Left lung (tissue), 10 donors: ENCODE results near the gene FAT1. TPM values are rescaled to one million over a fixed set of nuclear protein-coding genes. Genes with fewer than 3 reads are reported as not detected.

ENCODE experiments used
- ATAC-seq: fragments of 200-7000 bp; cut with Tn5 transposase; one replicate; pipeline ENCODE4 v1.9.1; 2020; ENCODE audit warnings: moderate library complexity
- DNase-seq, 4 donors: peaks; one replicate each; pipeline ENCODE4 v3.0.0-alpha.2; 2013 to 2020
- H3K27ac ChIP-seq, 2 donors: fragments of 200-600 bp; sonication (generic) in 1 of 2; one replicate each; pipeline versions ENCODE4 v1.5.0 to v1.8.0; 2020 to 2021
- H3K27me3 ChIP-seq, 2 donors: fragments of 200-600 bp; sonication (generic) in 1 of 2; one replicate each; pipeline versions ENCODE4 v1.5.0 to v1.8.0; 2020 to 2021
- H3K36me3 ChIP-seq, 2 donors: fragments of 200-600 bp; sonication (generic) in 1 of 2; one replicate each; pipeline versions ENCODE4 v1.5.0 to v1.8.0; 2020 to 2021
- H3K4me1 ChIP-seq, 2 donors: fragments of 200-600 bp; one replicate each; pipeline ENCODE4 v1.8.0; 2021
- H3K4me3 ChIP-seq, 2 donors: fragments of 200-600 bp; sonication (generic) in 1 of 2; one replicate each; pipeline versions ENCODE4 v1.5.0 to v1.8.0; 2020 to 2021; ENCODE audit warnings: mild to moderate bottlenecking in 1 of 2
- H3K9me3 ChIP-seq, 2 donors: fragments of 200-600 bp; sonication (generic) in 1 of 2; one replicate each; pipeline versions ENCODE4 v1.5.0 to v1.8.0; 2020 to 2021
- intact Hi-C, 2 donors: fragments of 100-400 bp; cut with DNase I; formaldehyde crosslinking; loops; one replicate each; pipeline versions ENCODE4 v1.11.2 to v1.14.2; 2022
- polyA plus RNA-seq, 6 donors: library from polyadenylated mRNA; unstranded; fragments of 120-200 nt; gene quantifications; one replicate each; pipeline ENCODE4 v1.2.1, GENCODE V29; 2013; ENCODE audit not compliant: insufficient read length in 6 of 6
- total RNA-seq, 2 donors: library from RNA; stranded (reverse); fragmentation: NEBNext Ultra II Directional; extraction: Animal tissue kit (Norgen Biotek cat#: 25700); gene quantifications; one replicate each; pipeline ENCODE4 v1.2.1, GENCODE V29; 2021
- TF ChIP-seq, protein P1 (sequence below), 2 donors: fragments of 200-600 bp; sonication (generic) in 1 of 2; IDR thresholded peaks; one replicate each; pipeline versions ENCODE4 v1.5.0 to v1.8.0; 2021; ENCODE audit warnings: antibody characterized with exemption in 2 of 2
- donor health status: DM: no; HTN: yes; CAD: no.
- donor health status: DM: no; HTN: no; CAD: no.

FAT1 gene
- total and polyA plus RNA-seq, 8 donors: 70.3 to 278 (median 232) TPM

DNA sequence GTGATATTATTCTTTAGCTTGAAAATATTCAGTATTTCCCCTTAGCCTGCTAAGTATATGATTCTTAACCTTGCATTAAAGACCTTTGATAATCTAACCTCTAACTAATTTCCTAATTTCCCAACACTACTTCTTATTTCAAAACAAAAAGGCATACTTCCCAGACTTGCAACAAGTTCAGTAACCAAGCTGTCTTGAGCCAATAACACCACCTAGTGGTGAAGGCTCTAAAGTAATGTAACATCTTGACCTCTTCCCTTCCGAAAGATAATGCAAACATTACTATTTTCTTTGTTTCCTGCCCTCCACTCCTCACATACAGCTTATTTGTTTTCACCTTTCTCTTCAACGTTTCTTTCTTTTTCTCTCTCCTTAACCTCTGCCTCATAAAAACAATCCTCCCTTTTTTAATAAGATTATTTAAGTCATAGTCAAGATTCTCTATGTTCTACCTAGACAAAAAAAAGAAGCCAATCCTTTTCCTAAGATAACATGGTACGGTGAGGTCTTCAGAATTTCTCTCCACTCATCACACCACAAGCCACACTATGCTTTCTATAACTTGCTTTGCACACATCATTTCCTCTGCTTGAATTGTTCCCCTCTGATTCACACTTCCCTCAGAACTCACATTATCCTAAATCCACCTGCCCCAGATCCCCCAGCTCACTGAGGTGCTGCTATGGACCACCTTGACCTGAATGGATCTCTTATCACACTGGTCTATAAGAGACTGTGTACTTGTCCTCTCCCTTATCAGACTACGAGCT, 3.5 kb downstream of the FAT1 start:
- H3K36me3 ChIP-seq: no peaks in the 10 kb centered on the region

DNA sequence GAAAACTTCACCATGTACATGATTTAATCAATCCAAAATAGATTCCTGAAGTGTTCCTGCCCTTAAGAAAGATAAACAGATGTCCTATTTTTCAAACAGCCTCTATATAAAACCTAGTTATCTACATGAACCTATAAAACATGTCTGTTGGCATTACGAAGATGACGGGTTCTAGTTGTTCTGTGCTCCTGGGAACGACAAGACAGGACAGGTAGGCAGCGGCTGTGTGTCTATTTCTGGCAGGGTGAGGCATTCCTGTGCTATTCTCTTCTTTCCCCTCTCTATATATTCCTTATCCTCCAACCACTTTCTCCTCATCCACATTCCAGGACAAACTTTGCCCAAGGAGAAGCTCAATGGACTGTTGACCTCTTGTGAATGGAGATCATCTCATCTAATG, 6.1 kb downstream of the FAT1 start:
- Histone ChIP-seq H3K4me3 (no peak overlapping the region), H3K27me3 (peaks cover 0 to 16% of the 10 kb centered on the region in 2 donors), H3K9me3 (peaks cover 0 to 28% of the 10 kb centered on the region in 2 donors), H3K36me3 (no peaks in the 10 kb centered on the region), H3K4me1 (no peaks in the 10 kb centered on the region), H3K27ac (no peak overlapping the region)
- intact Hi-C loops: no loop called here
- ATAC-seq (no peak), DNase-seq (no peak)
- TF ChIP-seq, protein P1, sequence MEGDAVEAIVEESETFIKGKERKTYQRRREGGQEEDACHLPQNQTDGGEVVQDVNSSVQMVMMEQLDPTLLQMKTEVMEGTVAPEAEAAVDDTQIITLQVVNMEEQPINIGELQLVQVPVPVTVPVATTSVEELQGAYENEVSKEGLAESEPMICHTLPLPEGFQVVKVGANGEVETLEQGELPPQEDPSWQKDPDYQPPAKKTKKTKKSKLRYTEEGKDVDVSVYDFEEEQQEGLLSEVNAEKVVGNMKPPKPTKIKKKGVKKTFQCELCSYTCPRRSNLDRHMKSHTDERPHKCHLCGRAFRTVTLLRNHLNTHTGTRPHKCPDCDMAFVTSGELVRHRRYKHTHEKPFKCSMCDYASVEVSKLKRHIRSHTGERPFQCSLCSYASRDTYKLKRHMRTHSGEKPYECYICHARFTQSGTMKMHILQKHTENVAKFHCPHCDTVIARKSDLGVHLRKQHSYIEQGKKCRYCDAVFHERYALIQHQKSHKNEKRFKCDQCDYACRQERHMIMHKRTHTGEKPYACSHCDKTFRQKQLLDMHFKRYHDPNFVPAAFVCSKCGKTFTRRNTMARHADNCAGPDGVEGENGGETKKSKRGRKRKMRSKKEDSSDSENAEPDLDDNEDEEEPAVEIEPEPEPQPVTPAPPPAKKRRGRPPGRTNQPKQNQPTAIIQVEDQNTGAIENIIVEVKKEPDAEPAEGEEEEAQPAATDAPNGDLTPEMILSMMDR (IDR thresholded peaks at IDR 0.05): no peak

More for the DNA sequence above, 3.5 kb downstream of the FAT1 start:
- Histone ChIP-seq H3K27ac (no peak overlapping the region), H3K27me3 (peaks cover 0 to 42% of the 10 kb centered on the region in 2 donors), H3K9me3 (peaks cover 0 to 28% of the 10 kb centered on the region in 2 donors), H3K4me3 (no peak overlapping the region), H3K4me1 (no peaks in the 10 kb centered on the region)
- no peak for DNase-seq
- ATAC-seq: no peak
- intact Hi-C loops: loop anchor here in 1 of 2 donors (10.0 kb wide), 1 partner anchor 215 kb away; no protein-coding TSS in a partner anchor
- TF ChIP-seq, protein P1 (IDR thresholded peaks at IDR 0.05): peak in 1 of 2 donors; percentile 16

DNA sequence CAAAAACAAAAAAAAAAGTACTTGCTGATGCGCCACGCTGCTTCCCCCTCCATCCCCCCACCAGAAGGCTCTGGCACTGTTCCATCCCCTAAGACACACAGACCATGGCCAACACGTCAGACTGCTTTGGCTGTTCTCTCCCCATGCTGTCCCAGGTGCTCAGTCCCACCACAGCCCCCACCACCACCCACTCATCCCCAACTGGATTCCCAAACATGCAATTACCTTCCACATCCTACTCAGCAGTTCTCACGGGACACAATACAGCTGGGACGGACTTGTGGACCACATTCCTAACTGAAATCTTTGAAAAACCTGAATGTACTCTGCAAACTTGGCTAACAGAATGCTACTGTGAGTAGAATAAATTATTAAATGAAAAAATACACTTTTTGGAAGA, 8.6 kb downstream of the FAT1 start:
- no peak overlapping the region for H3K27ac ChIP-seq
- DNase-seq: no peak
- intact Hi-C loops: no loop called here
- TF ChIP-seq, protein P1 (IDR thresholded peaks at IDR 0.05): no peak
- no peak overlapping the region for H3K4me3 ChIP-seq
- no peak for ATAC-seq
- H3K4me1 ChIP-seq: no peaks in the 10 kb centered on the region
- no peaks in the 10 kb centered on the region for H3K36me3 ChIP-seq
- peaks cover 0 to 23% of the 10 kb centered on the region in 2 donors for H3K9me3 ChIP-seq
- H3K27me3 ChIP-seq: no peaks in the 10 kb centered on the region

- DNase-seq (no peak), ATAC-seq (no peak)
- Histone ChIP-seq H3K4me1 (no peaks in the 10 kb centered on the region), H3K4me3 (no peak overlapping the region), H3K36me3 (peaks cover 0 to 3% of the 10 kb centered on the region in 2 donors), H3K27me3 (no peaks in the 10 kb centered on the region), H3K9me3 (peaks cover 0 to 13% of the 10 kb centered on the region in 2 donors), H3K27ac (no peak overlapping the region)
- TF ChIP-seq, protein P1 (IDR thresholded peaks at IDR 0.05): no peak
- intact Hi-C loops: no loop called here
Observed at GRCh38 chr4:186714006-186714675, 9.5 kb downstream of the FAT1 start.

GRCh38 chr4:186712690-186713089, 11.0 kb downstream of the FAT1 start:
- ATAC-seq: no peak
- DNase-seq: no peak
- no peaks in the 10 kb centered on the region for H3K27me3 ChIP-seq
- intact Hi-C loops: no loop called here
- peaks cover 0 to 16% of the 10 kb centered on the region in 2 donors for H3K36me3 ChIP-seq
- H3K27ac ChIP-seq: no peak overlapping the region
- TF ChIP-seq, protein P1 (IDR thresholded peaks at IDR 0.05): no peak
- peaks cover 0 to 2% of the 10 kb centered on the region in 2 donors for H3K9me3 ChIP-seq
- no peak overlapping the region for H3K4me3 ChIP-seq
- H3K4me1 ChIP-seq: no peaks in the 10 kb centered on the region
